CD4-positive, alpha-beta T cell treated with Interleukin-21 for 1 hour (primary cell): ENCODE data around the gene RALY.

Experiments
- DNase-seq: peaks from one replicate; pipeline ENCODE4 v3.0.0-alpha.2; 2020

RALY gene

GRCh38 chr20:33993576-33994221 is at the start of gene RALY:
RALY (plus strand) TSS chr20:33993911; CDS start chr20:34072075, 78,164 bp downstream.
- DNase-seq = peak; percentile 95

GRCh38 chr20:33944914-33945313 is 48.8 kb upstream of the RALY start:
- DNase-seq = no peak

- DNase-seq = no peak
These were observed 48.2 kb upstream of the RALY start for GRCh38 chr20:33945391-33946081.

GRCh38 chr20:33947709-33948295 is 45.9 kb upstream of the RALY start:
- peak; percentile 47 for DNase-seq

- DNase-seq = no peak
These were observed 45.2 kb upstream of the RALY start for GRCh38 chr20:33948480-33948879.

- no peak for DNase-seq
These were observed 42.5 kb upstream of the RALY start for GRCh38 chr20:33951171-33951570.

- DNase-seq = no peak
These were observed 39.2 kb upstream of the RALY start for GRCh38 chr20:33954504-33954903.

GRCh38 chr20:33963751-33964150 is 30.0 kb upstream of the RALY start:
- DNase-seq = no peak

- no peak for DNase-seq
These were observed 29.3 kb upstream of the RALY start for GRCh38 chr20:33964441-33964840.

DNA sequence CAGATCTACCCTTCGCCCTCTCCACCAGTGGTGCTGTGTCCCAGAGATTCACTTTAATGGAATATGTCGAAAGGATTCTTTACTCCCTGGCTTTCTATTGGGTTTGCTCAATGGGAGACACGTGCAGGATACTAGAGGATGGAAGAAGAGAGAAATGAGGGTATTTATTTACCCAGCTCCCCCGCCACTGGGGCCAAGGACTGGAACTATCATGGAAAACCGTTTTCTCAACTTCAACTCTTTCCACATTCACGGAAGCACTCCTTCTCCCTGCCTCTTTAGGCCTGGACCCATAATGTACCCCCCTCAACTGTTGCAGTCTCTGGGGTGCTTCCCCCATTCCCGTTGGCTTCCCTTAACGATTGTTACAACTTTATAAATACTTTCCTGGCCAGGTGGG is 26.6 kb upstream of the RALY start:
- no peak for DNase-seq

DNA sequence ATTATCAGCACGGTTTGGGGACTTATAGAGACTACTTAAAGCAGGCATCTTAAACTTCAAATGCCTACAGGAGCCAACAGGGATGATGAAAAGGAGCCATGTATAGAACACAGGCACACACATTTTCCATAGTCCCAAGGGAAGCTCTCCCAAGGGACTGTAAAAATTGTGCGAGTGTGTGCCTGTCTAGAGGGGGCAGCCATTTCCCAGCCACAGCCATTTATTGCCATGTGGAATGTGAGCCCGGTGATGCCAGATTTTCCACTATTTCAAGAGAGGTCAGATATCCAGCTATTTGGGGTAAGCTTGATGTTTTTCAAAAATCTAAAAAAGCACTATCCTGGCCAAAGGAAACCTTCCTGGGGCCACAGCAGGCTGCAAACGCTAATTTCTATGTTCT is 24.1 kb upstream of the RALY start:
- DNase-seq = no peak

DNA sequence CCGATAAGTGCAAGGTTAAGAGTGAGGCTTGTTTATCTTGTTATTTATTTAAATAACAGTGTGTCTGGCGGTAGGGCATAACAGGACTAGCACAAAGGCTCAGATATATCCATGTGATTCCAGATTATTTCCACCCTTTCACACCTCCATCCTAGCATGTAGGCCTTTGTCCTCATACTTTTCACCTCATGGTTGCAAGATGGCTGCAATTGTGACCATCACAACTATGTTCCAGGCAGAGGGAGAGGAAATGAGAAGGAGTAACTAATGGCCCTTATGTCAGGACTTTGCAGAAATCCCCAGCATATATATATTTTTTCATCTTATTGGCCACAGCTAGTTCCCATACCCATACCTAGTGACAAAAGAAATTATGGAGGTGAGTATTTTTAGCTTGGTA is 23.5 kb upstream of the RALY start:
- no peak for DNase-seq

GRCh38 chr20:33971147-33971975 is 22.4 kb upstream of the RALY start:
- DNase-seq = no peak

GRCh38 chr20:33976959-33977358 is 16.8 kb upstream of the RALY start:
- DNase-seq = no peak

- DNase-seq = no peak
These were observed 16.2 kb upstream of the RALY start for GRCh38 chr20:33977535-33977934.

DNA sequence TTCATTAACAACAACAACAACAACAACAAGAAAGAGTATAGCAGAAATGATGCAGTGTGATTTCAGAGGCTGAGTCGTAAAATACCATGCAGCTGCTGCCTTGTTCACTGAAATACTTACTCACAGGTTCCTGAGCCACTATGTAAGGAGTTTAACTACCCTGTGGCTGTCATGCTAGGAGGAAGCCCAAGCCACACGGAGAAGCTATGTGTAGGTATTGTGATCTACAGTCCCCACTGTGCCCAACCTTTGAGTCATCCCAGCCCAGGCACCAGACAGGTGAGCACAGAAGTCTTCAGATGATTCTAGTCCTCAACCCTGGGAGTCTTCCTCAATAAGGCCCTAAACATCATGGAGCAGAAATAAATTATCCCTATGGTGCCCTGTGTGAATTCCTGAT is 14.6 kb upstream of the RALY start:
- DNase-seq = no peak

DNA sequence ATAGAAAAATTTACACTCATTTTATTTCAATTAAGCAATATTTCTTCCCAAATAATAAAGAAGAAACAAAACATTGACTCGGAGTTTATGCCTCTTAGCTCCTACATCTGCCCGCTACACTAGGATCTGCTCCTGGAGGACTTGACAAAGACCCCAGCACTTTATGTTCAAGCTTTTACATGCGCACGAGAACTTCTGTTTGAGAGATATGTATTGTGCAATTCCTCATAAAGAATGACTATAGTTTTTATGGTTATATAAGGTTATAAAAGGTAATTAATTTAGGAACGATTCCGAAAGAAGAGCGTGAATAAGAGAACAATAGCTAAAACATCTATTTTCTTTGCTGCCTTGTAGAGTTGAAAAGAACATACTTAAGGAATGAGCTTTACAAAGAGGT is 12.4 kb upstream of the RALY start:
- DNase-seq = no peak

DNA sequence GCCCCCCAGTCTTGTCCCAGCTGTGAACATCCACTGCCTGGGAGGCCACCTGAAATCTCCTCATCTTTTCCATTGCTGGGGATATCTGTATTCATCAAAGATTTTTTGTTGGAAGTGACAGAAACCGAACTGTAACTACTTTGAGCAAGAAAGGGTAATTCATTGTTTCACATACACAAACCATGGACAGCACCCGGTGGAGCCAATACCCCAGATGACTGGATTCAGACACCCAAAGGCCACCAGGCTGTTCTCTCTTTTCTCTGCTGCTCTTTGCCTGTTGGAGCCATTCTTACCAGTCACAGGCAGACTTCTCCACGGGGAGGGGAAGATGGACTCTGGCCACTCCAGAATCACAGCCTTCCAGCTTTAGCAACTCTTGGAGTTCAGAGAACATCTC is 11.7 kb upstream of the RALY start:
- no peak for DNase-seq

GRCh38 chr20:33983371-33983770 is 10.3 kb upstream of the RALY start:
- DNase-seq = no peak

DNA sequence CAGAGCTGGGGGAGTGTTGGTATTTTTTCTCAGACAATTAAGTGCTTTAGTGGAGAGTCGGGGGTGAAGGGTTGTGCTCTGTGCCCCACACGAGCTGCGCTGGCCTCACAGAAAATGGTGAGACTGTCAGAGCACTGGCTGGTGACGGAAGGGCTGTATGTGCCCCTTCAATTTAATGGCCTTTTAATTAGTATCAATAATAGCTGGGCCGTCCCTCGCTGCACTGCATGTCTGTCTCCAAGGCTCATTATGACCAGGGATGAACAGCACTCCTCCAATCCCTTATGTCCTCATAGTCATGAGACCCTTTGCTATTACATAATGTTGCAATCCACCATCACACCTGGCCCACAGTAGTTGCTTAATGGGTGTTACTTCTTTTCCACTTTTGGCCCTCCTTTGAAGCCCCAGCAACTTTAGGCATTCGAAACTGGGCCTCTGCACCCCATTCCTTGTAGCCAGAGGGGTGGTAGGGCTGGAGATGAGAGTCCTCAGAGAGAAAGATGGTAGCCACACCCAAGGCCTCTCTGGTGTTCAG is 9.5 kb upstream of the RALY start:
- no peak for DNase-seq

DNA sequence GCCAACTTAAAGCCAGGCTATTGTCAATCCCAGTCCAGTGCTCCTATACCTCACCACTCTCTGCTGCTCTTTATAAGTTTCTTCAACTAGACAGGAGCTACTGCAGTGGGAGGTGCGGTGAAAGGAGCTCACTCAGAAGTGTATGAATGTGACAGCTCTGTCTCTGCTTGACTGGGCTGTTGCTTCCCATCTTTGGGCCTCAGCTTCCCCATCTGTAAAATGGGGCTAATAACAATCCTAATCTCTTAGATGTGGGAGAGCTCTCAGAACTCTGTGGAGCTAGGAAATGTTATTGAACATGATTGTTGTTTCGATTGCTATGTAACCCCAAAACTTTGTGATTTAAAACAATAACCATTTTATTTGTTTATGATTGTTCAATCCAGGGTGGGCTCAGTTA is 8.4 kb upstream of the RALY start:
- no peak for DNase-seq

- DNase-seq = no peak
These were observed 7.9 kb upstream of the RALY start for GRCh38 chr20:33985830-33986229.

GRCh38 chr20:33986560-33987216 is 7.0 kb upstream of the RALY start:
- no peak for DNase-seq
